ENCODE measurements around the gene SLC23A2. TPM values are rescaled to one million over a fixed set of nuclear protein-coding genes. Genes with fewer than 3 reads are reported as not detected.
A peak's percentile ranks its signal among the peaks of the same experiment; 100 is the strongest.

Gene SLC23A2
- total RNA-seq, 1 donor from 2014 or later = 79.8 TPM

DNA sequence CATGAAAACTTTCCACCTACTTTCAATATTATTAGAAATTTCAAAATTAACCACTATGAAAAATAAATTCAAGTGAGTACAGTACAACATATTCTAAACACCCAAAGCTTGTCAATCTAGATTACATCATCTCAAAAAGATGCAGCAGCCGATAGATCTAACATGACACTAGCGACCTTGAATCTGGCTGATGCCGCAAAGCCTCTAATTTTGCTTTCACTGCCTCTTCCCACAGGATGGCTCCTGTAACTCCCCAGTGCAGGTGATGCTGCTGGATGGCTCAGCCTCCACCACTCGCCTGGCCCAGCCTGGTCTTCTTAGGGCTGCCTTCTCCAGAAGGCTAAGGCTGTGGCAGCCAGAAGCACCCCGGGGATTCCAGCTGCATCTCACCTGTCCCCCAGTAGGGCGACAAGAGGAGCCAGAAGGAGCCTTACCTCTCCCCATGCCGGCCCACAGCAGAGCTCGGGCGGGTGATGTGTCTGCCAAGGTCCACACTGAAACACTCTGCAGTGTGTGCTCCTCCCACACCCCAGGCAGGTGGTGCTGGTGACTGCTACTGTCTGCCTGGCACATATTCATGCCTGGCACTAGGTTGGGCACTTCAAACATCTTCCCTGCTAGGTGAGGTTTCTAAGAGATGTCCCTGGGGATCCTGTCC, 82.1 kb downstream of the SLC23A2 start:
- CTCF ChIA-PET = interaction anchor here (0.8 to 3.2 kb wide), 3 partner anchors 10 to 182 kb away, joined by 3 to 14 read pairs (median 4); no protein-coding TSS in a partner anchor
- TF ChIP-seq, protein P1, sequence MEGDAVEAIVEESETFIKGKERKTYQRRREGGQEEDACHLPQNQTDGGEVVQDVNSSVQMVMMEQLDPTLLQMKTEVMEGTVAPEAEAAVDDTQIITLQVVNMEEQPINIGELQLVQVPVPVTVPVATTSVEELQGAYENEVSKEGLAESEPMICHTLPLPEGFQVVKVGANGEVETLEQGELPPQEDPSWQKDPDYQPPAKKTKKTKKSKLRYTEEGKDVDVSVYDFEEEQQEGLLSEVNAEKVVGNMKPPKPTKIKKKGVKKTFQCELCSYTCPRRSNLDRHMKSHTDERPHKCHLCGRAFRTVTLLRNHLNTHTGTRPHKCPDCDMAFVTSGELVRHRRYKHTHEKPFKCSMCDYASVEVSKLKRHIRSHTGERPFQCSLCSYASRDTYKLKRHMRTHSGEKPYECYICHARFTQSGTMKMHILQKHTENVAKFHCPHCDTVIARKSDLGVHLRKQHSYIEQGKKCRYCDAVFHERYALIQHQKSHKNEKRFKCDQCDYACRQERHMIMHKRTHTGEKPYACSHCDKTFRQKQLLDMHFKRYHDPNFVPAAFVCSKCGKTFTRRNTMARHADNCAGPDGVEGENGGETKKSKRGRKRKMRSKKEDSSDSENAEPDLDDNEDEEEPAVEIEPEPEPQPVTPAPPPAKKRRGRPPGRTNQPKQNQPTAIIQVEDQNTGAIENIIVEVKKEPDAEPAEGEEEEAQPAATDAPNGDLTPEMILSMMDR (IDR thresholded peaks at IDR 0.05) = no peak
- H3K4me3 Mint-ChIP-seq = no peak overlapping the region
- H3K9me3 Mint-ChIP-seq = no peaks in the 10 kb centered on the region
- no peaks in the 10 kb centered on the region for H3K27me3 Mint-ChIP-seq
- H3K4me1 Mint-ChIP-seq = peaks cover 37% of the 10 kb centered on the region
- intact Hi-C loops (cut with micrococcal nuclease) = loop anchor here (5.0 kb wide), 1 partner anchor 42 kb away; no protein-coding TSS in a partner anchor
- DNase-seq (no peak), ATAC-seq (ENCODE audit: low read depth) (peak; percentile 18)
- POLR2A ChIA-PET = interaction anchor here (1.2 kb wide), 1 partner anchor 19 kb away, joined by 3 read pairs; no protein-coding TSS in a partner anchor
- H3K36me3 Mint-ChIP-seq (ENCODE audit: low read depth) = peaks cover 50% of the 10 kb centered on the region
- H3K27ac Mint-ChIP-seq = no peak overlapping the region

DNA sequence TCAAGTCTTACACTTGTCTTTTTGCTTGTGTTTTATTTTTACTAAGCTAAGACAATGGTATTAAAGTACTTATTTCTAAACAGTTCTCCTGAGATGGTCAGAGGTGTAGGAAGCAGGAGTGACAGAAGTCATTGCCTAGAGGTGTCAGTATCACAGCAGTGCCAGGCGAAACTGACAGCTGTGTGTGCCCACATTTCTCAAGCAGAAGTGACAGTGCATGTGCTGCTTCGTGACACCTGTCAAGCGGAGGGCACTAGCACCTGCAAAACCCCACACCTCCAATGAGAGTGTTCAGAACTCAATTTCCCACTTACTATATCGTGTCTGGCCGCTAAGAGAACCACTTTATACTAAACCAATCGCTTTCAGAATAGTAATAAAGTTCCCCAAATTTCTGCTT, 82.8 kb downstream of the SLC23A2 start:
- DNase-seq = no peak
- Mint-ChIP-seq H3K9me3 (no peaks in the 10 kb centered on the region), H3K27me3 (no peaks in the 10 kb centered on the region), H3K4me3 (no peak overlapping the region), H3K27ac (no peak overlapping the region), H3K4me1 (peaks cover 34% of the 10 kb centered on the region), H3K36me3 (ENCODE audit: low read depth) (peaks cover 43% of the 10 kb centered on the region)
- intact Hi-C loops (cut with micrococcal nuclease) = loop anchor here (5.0 kb wide), 1 partner anchor 41 kb away; no protein-coding TSS in a partner anchor
- ATAC-seq (ENCODE audit: low read depth) = no peak
- POLR2A ChIA-PET = interaction anchor here (1.2 kb wide), 2 partner anchors 19 to 29 kb away, joined by 3 to 5 read pairs; no protein-coding TSS in a partner anchor
- TF ChIP-seq, protein P1 (IDR thresholded peaks at IDR 0.05) = no peak
- CTCF ChIA-PET = interaction anchor here (0.8 to 3.2 kb wide), 4 partner anchors 10 to 182 kb away, joined by 3 to 14 read pairs (median 4); no protein-coding TSS in a partner anchor

DNA sequence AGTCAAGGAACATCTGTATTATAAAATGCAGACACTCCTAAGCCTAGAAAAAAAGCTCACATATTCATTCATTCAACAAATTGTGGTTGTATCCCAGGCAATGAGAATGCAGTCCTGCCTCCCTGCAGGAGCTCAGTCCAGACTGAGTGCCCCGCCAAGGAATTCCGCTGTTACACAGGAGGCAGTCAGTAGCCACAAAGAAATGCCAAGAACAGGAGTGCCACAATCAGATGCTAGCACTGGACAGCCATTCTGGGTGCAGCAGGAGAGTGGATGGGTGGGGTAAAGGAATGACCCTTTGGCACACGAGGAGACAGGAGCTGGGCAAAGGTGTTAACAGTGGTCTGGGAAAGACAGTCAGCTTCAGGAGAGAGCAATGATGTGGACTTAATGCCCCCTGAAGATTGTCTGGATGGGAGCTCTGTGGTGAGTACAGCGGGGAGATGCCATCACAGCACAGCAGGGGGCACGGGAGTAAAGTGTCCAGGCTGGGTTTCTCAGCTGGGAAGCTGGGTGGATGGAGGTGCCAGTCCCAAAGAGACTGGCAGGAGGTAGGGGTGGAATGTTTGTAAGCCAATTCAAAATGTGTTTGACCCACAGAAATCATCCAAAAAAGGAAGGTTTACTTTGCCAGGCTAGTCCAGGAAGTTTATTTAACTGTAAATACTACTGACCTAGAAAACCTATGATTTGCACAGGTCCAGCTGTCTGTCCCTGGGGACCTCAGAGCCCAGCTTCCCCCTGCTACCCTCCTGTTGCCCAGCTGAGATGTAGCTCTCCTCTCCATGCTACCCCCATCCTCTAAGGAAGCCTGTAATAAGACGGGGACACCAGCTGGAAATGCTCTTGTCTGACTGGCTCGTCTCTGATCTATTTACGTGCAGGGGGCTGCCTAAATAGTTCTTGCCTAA, 84.1 kb downstream of the SLC23A2 start:
- intact Hi-C loops (cut with micrococcal nuclease) = loop anchor here (2.0 to 5.0 kb wide), 2 partner anchors 16 to 40 kb away; no protein-coding TSS in a partner anchor
- POLR2A ChIA-PET = interaction anchor here (1.2 to 1.3 kb wide), 2 partner anchors 30 to 106 kb away, joined by 3 to 5 read pairs; no protein-coding TSS in a partner anchor
- CTCF ChIA-PET = interaction anchor here (1.1 to 3.2 kb wide), 4 partner anchors 33 to 184 kb away, joined by 3 to 14 read pairs (median 5); no protein-coding TSS in a partner anchor
- no peaks in the 10 kb centered on the region for H3K27me3 Mint-ChIP-seq
- H3K9me3 Mint-ChIP-seq = no peaks in the 10 kb centered on the region
- TF ChIP-seq, protein P1 (IDR thresholded peaks at IDR 0.05) = no peak
- ATAC-seq (ENCODE audit: low read depth) (no peak), DNase-seq (no peak)
- no peak overlapping the region for H3K4me3 Mint-ChIP-seq
- peaks cover 47% of the 10 kb centered on the region for H3K36me3 Mint-ChIP-seq (ENCODE audit: low read depth)
- H3K4me1 Mint-ChIP-seq = peaks cover 38% of the 10 kb centered on the region
- H3K27ac Mint-ChIP-seq = peak overlapping the region; percentile 2

DNA sequence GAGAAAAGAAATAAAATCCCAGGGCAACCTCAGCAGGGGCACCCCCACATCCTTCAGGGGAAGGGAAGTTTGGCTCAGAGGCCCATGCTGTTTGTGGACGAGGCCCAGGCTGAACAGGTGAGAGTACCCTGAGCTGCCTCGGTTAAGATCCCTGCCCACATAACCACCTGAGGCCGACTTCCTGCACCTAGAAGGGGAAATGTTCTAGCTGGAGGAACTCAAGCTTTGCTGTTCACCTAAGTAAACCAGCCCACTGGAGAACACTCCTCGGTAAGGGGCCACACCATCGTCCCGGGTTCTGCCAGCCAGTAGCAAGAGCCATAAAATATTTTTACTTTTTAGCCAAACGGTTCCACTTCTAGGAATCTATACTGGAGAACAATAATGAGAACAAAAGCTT, 88.2 kb downstream of the SLC23A2 start:
- TF ChIP-seq, protein P1 (IDR thresholded peaks at IDR 0.05) = no peak

More for the DNA sequence above, 88.2 kb downstream of the SLC23A2 start:
- ChIA-PET CTCF (no interaction called here), POLR2A (interaction anchor here (0.6 kb wide), 1 partner anchor 188 kb away, joined by 3 read pairs; no protein-coding TSS in a partner anchor)
- intact Hi-C loops (cut with micrococcal nuclease) = no loop called here
- DNase-seq (no peak), ATAC-seq (ENCODE audit: low read depth) (no peak)
- Mint-ChIP-seq H3K4me3 (no peak overlapping the region), H3K27me3 (no peaks in the 10 kb centered on the region), H3K27ac (no peak overlapping the region), H3K4me1 (peaks cover 21% of the 10 kb centered on the region), H3K36me3 (ENCODE audit: low read depth) (peaks cover 38% of the 10 kb centered on the region), H3K9me3 (no peaks in the 10 kb centered on the region)
